C4-2B (cell line): Measurements from ENCODE around the gene CSRNP3.

Experiments
- CTCF ChIP-seq: fragments of 450-650 bp; conservative IDR thresholded peaks from 2 replicates; pipeline ENCODE4 v1.5.1; 2017; ENCODE audit warnings: mild to moderate bottlenecking
- ZFX ChIP-seq: fragments of 450-650 bp; IDR thresholded peaks from 2 replicates; pipeline ENCODE4 v1.6.1; 2017

- TF ChIP-seq CTCF, result peak; percentile 33
- no peak for TF ChIP-seq ZFX
These were observed 94.1 kb downstream of the CSRNP3 start for GRCh38 chr2:165563468-165564225.
